ENCODE results near the gene TANGO6.
A peak's percentile ranks its signal among the peaks of the same experiment; 100 is the strongest.

Gene TANGO6

DNA sequence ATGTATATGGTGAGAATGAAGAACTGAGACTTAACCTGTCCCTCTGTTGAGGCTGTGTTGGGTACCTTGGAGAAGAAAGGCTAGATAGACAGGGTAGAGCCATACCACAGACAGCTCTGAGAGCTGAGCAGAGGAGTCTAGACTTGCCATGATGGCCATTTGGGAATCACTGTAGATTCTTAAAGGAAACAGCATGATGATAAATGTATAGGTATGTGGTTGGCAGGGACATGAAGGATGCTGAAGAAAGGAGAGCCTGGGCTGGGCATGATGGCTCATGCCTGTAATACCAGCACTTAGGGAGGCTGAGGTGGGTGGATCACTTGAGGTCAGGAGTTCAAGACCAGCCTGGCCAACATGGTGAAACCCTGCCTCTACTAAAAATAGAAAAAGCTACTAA, 147.7 kb downstream of the TANGO6 start:
- H3K4me3 ChIP-seq (ENCODE audit: low read length): no peak overlapping the region
- no peak for DNase-seq (ENCODE audit: low read depth, low spot score)

- no peak for DNase-seq (ENCODE audit: low read depth, low spot score)
- H3K4me3 ChIP-seq (ENCODE audit: low read length): no peak overlapping the region
Observed at GRCh38 chr16:68992521-68992920, 149.2 kb downstream of the TANGO6 start.

DNA sequence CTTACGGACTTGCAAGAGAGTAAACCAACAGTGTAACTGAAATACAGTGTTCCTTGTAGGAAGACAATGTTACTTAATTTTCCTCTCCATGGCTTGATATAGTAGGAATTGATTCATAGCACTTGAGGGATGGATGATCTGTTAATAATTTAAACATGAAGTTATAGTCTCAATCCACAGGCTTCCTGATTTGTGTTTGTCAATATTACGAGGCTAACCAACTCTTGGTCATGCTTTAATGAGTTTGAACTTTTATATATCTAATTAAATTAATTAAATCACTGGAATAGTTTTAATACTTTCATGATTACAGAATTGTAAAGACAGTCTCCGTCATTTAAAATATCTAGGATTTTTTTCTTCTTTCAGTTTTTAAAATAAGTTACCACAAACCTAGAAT, 150.1 kb downstream of the TANGO6 start:
- H3K4me3 ChIP-seq (ENCODE audit: low read length): no peak overlapping the region

GRCh38 chr16:68993885-68994284, 150.6 kb downstream of the TANGO6 start:
- DNase-seq (ENCODE audit: low read depth, low spot score): no peak
- no peak overlapping the region for H3K4me3 ChIP-seq (ENCODE audit: low read length)

More for the DNA sequence above, 150.1 kb downstream of the TANGO6 start:
- no peak for DNase-seq (ENCODE audit: low read depth, low spot score)

- no peak for DNase-seq (ENCODE audit: low read depth, low spot score)
- no peak overlapping the region for H3K4me3 ChIP-seq (ENCODE audit: low read length)
Observed at GRCh38 chr16:68994324-68994723, 151.0 kb downstream of the TANGO6 start.

DNA sequence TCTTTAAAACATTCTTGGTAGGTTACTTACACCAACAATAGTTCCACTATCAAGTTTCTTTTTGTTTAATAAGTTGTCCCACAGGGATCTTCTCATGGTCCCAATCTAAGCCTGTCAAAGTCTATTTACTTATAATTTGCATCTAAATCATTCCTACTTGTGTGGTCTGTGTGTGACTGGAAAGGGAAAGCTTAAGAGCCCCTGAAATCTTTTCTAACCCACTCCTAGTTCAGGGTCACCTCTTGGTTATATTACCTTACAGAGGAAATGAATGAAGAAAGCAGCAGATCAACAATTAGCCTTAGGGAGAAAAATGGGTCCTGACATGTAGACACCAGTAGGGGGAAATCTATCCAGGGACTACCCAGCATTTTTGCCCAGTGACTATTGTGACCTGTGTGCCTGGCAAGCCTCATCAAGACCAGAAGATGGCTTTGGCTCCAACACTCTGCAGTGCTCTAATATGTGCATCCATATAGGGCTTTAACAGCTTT, 151.7 kb downstream of the TANGO6 start:
- DNase-seq (ENCODE audit: low read depth, low spot score): peak; percentile 56

DNA sequence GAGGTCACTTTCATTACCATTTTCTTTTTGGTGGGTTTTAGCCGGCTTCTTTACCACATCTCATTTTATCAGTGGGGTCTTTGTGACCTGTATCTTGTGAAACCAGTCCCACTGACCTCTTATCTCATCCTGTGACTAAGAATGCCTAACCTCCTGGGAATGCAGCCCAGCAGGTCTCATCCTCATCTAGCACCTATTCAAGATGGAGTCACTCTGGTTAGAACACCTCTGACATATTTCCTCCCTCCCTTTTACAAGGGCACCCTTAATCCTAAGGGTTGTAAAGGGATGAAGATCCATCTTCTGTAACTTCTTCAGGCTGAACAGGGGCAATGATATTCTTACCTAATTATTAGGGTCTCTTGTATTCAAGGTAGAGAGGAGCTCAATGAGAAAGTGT, 154.2 kb downstream of the TANGO6 start:
- no peak overlapping the region for H3K4me3 ChIP-seq (ENCODE audit: low read length)
- DNase-seq (ENCODE audit: low read depth, low spot score): no peak

More for the DNA sequence above, 151.7 kb downstream of the TANGO6 start:
- no peak overlapping the region for H3K4me3 ChIP-seq (ENCODE audit: low read length)

- no peak for DNase-seq (ENCODE audit: low read depth, low spot score)
Observed at GRCh38 chr16:68999114-68999513, 155.8 kb downstream of the TANGO6 start.

DNA sequence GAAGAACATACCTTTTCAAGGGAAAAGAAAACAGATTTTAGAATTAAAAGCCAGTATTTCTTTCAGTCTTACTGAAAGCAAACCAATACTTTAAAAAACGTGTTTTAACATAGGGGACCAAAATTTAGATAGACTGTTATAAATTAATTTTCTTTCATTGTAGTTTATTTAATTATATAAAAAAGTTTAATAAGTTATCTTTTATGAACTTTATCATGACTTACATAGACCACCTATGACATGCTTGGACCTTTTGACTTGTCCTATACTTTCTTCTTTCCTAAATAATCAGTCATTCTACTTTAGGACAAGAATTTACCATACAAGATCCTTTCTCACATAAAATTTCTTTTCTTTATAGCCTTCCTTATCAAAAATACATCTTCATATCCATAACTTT, 160.2 kb downstream of the TANGO6 start:
- DNase-seq (ENCODE audit: low read depth, low spot score): peak; percentile 8
- no peak overlapping the region for H3K4me3 ChIP-seq (ENCODE audit: low read length)

More at GRCh38 chr16:68999114-68999513, 155.8 kb downstream of the TANGO6 start:
- H3K4me3 ChIP-seq (ENCODE audit: low read length): no peak overlapping the region

DNA sequence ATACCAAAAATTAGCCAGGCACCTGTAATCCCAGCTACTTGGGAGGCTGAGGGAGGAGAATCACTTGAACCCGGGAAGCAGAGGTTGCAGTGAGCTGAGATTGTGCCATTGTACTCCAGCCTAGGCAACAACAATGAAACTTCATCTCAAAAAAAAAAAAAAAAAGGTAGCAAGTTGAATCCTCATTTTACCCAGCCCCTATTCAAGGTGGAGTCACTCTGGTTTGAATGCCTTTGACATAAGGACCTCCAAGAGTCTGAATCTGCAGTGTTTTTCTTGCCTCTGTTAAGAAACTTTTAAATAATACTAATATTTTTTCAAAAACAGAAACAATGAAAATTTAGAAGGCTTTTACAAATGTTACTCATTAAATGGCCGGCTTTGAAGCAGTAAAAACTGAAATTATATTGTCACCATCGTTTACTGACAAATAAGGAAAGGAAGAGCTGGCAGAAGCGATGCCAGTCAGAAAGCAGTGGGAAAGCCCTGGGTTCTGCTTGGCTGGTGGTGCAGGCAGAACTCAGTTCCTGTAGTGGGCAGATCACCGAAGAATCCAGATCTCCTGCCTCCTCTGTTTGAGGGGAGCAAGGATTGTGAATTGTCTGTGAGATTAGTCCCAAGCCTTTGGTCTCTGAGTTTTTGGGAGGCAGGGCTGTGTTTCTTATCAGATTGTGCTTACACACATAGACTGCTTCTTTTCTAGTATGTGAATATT, 162.5 kb downstream of the TANGO6 start:
- no peak for DNase-seq (ENCODE audit: low read depth, low spot score)
- H3K4me3 ChIP-seq (ENCODE audit: low read length): no peak overlapping the region

- DNase-seq (ENCODE audit: low read depth, low spot score): no peak
- H3K4me3 ChIP-seq (ENCODE audit: low read length): no peak overlapping the region
Observed at GRCh38 chr16:69012906-69013305, 169.6 kb downstream of the TANGO6 start.

GRCh38 chr16:69013991-69014390, 170.7 kb downstream of the TANGO6 start:
- no peak overlapping the region for H3K4me3 ChIP-seq (ENCODE audit: low read length)

GRCh38 chr16:69014811-69015210, 171.5 kb downstream of the TANGO6 start:
- H3K4me3 ChIP-seq (ENCODE audit: low read length): no peak overlapping the region
- no peak for DNase-seq (ENCODE audit: low read depth, low spot score)

More at GRCh38 chr16:69013991-69014390, 170.7 kb downstream of the TANGO6 start:
- DNase-seq (ENCODE audit: low read depth, low spot score): no peak

DNA sequence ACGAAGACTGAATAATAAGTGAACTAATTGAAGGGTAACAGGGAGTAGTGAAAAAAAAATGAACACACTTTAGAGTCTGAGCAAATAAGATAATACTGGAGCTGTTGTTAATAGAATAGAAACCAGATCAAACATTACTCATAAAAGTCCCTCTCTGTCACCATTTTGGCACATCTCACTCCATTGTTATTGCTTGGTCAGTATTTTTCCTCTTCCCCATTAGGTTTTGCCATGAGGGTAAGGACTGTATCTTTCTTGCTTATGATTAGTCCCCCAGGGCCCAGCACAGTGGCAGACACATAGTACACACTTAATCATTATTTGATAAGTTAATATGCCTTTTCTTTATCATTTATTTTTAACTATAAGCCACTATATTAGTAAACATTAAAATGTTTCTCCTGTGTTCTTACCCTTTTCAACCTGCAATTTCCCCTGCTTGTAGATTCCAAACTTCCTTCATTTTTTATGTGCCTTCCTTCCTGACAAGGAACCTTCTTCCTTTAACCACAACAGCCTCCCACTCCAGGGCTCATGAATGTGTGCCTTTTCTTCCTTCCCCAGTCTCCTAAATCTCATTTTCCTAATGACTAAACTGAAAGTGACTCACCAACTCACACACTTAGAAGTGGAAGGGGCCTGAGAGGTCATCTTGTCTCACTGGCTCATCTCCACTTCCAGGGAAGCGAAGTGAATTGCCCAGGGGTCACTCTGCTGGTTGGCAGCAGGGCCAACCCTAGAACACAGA, 173.9 kb downstream of the TANGO6 start:
- no peak overlapping the region for H3K4me3 ChIP-seq (ENCODE audit: low read length)
- DNase-seq (ENCODE audit: low read depth, low spot score): no peak

DNA sequence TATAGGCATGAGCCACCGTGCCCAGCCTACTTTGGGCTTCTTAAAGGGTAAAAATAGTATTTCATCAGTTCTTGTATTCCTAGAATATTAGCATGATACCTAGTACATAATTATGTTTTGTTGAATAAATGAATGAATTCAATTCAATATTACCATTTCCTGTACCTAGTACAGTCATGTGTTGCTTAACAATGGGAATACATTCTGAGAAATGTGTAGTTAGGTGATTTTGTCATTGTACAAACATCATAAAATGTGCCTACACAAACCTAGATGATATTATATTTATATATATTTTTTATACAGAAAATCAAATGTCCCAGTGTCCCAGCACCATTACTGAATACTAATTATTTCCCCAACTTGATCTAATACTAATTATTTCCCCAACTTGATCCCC, 176.5 kb downstream of the TANGO6 start:
- no peak overlapping the region for H3K4me3 ChIP-seq (ENCODE audit: low read length)
- DNase-seq (ENCODE audit: low read depth, low spot score): no peak

- DNase-seq (ENCODE audit: low read depth, low spot score): no peak
Observed at GRCh38 chr16:69029121-69029520, 185.8 kb downstream of the TANGO6 start.

GRCh38 chr16:69031877-69032301, 188.6 kb downstream of the TANGO6 start:
- no peak overlapping the region for H3K4me3 ChIP-seq (ENCODE audit: low read length)
- DNase-seq (ENCODE audit: low read depth, low spot score): no peak

More at GRCh38 chr16:69029121-69029520, 185.8 kb downstream of the TANGO6 start:
- no peak overlapping the region for H3K4me3 ChIP-seq (ENCODE audit: low read length)

GRCh38 chr16:69033151-69033949, 190.0 kb downstream of the TANGO6 start:
- no peak for DNase-seq (ENCODE audit: low read depth, low spot score)
- no peak overlapping the region for H3K4me3 ChIP-seq (ENCODE audit: low read length)

- no peak overlapping the region for H3K4me3 ChIP-seq (ENCODE audit: low read length)
- no peak for DNase-seq (ENCODE audit: low read depth, low spot score)
Observed at GRCh38 chr16:69035375-69035774, 192.0 kb downstream of the TANGO6 start.
